NOMO-1 treated with dmso at 0.1 percent for 144 hours (cell line): ENCODE data around the gene BRIX1.

Experiments
- DNase-seq: peaks from one replicate; lab custom pipeline; 2025; ENCODE audit not compliant: unreplicated experiment; lab: John Stamatoyannopoulos, UW

Gene BRIX1

DNA sequence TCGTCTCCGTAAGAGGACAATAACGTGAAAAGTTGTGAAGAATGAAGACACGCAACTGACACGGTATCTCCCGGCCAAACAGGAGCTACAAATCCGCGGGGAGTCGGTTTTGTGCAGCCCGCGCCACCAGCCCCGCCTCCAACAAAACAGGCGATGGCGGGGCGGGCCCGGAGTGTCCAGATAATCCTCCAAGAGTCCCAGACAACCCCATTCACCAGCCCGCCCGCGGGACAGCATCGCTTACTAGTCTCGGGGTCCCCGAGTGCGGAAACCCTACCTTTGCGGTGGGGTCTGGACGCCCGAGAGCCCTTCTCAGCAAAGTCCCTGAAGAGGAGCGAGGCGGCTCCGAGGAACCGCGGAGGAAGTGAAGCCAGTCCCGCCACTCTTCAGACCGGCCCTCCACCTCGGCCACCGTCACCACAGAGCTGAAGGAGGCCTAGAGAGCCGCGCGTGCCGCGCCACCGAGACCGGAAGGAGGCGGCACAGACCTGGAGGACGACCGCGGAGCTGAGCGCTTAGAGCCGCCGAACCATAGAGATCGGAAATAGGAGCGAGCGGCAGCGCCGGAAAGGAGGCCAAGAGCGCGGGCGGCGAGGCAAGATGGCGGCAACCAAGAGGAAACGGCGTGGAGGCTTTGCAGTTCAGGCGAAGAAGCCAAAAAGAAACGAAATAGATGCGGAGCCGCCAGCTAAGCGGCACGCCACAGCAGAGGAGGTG lies at the start of gene BRIX1, which contains the start of gene RAD1:
BRIX1 (plus strand) TSS at position 573 of the 717 bp plus-strand sequence; CDS start at position 601, 28 bp downstream.
RAD1 (minus strand) TSS at position 366 of the 717 bp plus-strand sequence. CDS start 612 bp downstream, outside the sequence.
- peak; percentile 100 for DNase-seq

DNA sequence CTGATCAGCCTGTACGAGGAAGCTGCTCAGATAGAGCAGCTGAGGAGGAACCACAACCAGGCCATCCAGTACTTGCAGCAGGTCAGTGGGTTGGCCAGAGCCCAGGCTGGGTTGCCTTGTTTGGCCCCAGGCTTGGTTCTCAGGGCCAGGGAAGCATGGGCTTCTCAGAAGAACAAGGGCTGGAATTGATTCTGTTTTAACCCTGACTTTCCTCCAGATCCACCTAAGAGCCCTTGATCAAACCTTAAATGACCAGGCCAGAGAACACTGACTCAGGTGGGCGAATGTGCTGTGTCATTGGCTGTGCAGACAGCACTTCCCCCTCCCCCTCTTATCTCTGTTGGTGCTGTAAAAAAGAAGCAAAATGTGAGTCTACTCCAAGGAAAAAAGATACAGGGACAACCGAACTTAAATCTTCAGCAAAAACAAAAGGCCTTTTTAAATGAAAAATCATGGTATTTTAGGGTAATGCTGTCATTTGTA lies 48.5 kb upstream of the BRIX1 start:
- no peak for DNase-seq

- no peak for DNase-seq
Observed at GRCh38 chr5:34867660-34868059, 47.9 kb upstream of the BRIX1 start.

DNA sequence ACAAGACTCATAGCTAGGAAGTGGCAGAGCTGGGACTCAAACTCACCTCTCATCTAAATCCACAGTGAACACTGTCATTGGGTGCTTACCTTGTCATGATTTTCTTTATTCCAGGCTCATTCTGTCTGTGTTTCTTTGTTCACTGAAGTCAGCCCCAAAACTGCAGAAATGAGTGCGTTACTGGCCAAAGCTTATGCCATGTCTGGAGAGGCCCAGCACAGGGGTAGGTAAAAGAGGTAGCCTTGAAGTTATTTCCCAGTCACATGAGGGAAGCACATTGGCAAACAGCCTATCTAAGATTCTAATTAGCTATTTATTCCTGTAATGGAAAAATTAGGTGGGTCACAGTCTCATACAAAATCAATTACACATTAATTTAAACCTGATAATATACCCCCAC lies 46.7 kb upstream of the BRIX1 start:
- DNase-seq = no peak

- no peak for DNase-seq
Observed at GRCh38 chr5:34869256-34869655, 46.3 kb upstream of the BRIX1 start.

- no peak for DNase-seq
Observed at GRCh38 chr5:34870382-34870781, 45.1 kb upstream of the BRIX1 start.

DNA sequence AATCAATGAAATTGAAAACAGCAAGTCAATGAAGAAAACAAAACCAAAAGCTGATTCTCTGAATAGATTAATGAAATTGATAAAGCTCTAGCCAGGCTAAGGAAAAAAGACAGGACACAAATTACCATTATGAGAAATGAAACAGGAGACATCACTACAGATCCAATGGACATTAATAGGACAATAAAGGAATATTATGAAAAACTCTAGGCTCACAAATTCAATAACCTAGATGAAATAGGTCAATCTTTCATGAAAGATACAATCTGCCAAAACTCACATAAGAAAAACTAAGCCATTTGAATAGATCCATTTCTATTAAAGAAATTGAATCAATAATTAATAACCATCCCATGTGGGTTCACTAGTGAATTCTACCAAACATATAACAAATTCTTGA lies 39.2 kb upstream of the BRIX1 start:
- DNase-seq = no peak

DNA sequence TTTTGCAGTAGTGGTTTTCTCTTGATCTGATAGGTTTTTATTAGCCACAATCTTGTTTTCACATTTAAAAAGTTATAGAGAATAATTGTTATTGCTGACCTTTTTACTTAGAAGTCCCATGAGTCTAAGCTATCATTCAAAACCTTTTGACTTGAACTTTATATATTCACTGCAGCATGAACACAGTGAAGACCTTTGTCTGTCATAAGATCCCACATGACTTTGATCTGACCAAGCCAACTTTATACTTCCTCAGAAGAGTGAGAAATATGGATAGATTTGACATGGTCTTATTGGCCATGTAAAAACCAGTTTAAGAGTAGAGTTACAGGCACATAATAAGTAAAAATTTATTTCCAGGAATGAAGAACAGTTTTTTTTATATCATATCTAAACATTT lies 34.3 kb upstream of the BRIX1 start:
- no peak for DNase-seq

DNA sequence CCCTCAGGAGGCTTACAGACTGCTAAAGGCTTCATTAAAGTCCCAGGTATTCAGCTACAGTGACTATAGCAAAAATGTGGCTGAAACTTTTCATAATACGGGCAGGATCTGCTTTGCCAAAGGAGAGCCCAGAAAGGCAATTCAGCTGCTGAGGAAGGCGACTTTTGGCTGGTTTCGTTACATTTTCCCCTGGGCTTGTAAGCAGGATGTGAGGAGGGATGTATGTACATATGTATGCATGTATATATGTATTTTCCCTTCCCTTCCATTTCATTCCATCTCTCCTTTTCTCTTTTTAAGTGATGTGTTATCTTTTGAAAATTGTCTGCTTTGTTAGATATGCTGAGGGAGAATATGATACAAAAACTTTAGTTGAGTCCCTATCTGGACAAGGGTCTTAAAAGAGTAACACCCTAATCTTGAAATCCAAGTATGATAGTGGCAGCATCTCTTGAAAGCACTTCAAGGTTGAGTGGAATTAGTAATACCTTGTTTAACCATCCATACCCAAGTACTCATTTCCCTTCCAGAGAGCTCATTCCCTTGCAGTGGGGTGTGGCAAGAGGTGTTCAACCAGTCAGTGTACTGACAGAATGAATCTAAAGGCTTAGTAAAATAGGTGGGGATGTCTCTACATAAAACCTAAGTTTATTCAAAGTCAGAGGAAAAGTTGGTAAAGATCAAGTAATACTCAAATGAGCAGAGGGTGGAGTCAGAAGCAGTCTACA lies 29.0 kb upstream of the BRIX1 start:
- no peak for DNase-seq

DNA sequence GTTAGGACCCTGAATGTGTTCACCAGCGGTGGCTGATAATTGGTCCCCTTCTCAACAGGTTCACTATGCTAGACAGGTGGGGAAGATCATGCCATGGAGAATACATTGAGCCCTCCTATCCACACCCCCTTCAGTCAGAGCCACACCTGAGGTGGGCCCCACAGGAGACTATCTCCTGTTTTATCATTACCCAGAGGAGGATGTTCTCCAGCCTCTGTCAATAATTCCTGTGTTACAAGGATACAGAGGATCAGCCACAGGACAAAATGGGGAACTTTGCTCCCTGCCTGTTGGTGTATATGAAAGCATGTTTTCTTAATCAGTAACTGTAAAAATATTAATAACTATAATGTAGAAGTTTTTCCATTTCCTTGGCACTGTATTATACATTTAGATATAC lies 26.1 kb upstream of the BRIX1 start:
- DNase-seq = no peak

DNA sequence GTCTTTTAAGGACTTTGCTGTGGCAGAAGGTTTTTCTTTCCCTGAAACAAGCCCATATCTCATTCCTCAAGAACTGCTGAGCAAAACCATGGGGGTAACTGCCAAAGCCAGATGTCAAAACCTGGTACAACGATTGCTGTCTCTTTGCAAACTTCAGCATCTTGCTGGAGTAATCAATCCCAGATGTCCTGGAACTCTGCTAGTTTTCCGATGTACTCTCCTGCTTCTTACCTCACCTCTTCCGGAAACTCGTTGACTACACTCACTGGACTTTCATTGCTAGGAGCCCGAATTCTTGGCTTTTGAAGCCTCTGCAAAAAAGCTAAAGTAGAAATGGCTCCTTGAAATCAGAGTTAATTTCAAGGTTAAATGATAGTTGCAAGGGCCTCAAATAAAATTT lies 23.5 kb upstream of the BRIX1 start:
- no peak for DNase-seq

GRCh38 chr5:34892414-34892813 lies 23.1 kb upstream of the BRIX1 start:
- DNase-seq = no peak

DNA sequence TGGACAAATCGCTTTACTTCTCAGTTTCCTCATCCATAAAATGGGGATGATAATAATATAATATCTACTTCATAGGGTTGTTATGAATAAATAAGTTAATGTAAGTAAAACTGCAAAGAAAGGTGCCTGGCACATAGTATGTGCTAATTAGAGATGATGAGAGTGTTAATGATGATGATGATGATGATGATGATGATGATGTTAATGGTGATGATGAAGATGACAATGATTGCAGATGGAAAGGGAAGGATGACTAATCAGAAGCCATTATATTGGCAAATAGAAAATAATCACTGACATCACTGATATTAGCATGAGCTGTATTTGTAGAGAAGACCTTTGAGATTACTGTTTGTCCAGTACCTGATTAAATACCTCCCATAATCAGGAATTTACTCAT lies 20.8 kb upstream of the BRIX1 start:
- DNase-seq = no peak

DNA sequence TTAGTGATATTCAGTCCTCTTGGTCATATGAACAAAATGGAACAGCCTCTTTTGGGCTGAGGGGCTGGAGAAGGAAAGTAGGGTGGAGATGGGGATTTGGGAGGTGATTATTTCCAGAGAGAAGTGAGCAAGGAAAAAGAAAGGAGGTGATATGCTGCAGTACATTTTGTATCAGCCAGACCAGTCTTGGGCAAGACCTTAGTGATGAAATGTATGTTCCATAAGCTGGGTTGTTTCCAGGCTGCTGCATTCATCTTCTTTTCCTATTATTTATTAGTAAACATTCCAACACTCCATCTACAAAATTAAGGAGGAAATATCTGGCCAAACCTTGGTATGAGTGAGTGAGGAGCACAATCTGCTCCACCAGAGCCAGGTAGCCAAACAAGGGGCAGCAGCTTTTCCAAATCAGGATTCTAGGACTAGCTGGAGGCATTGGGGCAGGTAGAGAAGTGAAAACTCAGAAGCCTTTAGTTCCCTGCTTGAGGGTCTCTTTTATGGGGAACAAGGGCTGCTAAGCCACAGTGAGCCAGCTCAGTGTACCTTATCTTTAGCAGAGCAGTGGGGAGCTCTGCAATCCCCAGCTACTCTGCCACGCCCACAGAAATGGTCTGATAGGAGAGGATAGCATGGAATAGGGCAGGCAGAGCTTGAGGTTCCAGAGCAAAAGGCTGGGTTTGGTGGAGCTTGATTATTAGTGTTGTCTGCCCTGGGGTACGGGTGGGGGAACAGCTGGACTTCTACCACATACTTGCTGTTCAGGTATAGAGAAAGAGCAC lies 19.7 kb upstream of the BRIX1 start:
- no peak for DNase-seq

DNA sequence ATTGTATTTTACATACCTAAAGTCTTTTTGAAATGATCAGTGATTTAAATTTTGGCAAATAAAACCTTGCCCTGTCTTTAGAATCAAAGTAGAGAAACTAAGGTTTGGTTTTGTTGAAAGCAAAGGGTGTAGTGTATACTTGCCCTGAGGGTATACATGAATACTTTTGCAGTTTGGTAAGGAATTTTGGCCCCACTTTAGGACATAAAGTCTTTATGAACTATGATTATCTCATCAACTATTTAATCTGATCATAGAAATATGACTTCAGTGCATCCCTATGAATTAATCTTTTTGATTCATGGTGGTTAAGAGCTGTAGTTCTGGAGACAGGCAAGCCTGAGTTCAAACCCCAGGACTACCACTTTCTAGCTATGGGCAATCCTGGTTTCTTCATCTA lies 17.9 kb upstream of the BRIX1 start:
- DNase-seq = no peak

- DNase-seq = peak; percentile 47
Observed at GRCh38 chr5:34898258-34898895, 17.1 kb upstream of the BRIX1 start.

DNA sequence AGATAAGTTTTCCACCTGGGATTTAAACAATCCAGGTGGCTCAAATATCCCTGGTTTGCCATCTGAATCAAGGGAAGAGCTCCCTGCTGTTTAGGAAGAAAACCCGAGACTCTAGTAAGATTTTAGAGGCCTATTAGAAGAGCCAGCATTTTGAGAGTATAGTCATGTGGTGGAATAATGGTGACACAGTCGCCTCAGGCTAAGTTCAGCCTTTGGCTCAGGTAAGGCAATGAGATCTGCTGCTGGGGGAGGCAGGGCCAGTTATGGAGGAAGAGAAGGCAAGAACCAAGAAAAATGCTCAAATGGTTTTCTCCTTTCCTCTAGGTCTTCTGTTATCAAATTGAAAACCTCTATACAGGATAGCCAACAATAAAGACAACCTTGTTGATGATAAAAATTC lies 16.4 kb upstream of the BRIX1 start:
- no peak for DNase-seq

DNA sequence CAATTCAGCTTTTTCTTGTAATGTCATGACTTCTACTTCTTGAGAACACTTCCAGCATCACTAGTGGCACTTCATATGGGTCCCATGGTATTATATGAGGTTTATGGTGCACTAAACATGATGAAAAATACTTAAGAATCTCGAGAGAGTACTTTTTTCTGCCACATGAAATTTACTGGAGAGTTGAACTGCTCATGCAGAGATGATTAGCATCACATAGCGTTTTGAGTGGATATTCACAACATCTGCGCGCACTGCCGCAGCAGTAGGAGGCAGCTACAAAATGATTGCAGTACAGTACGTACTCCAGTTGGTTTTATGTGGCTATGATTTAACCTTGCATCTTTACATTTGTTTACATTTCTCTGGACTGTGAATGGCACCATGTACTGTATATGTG lies 14.9 kb upstream of the BRIX1 start:
- no peak for DNase-seq

DNA sequence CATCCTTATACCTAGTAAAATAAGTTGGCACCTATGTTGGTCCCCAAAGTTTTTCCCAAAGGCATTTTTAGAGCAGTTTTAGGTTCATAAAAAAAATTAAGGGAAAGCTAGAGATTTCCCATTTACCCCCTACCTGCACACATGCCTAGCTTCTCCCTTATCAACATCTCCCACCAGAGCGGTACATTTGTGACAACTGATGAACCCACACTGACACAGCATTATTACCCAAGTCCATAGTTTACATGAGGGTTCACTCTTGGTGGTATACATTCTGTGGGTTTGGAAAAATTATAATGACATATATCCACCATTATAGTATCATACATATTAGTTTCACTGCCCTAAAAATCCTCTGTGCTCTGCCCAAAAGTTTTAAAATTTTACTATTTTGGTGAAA lies 12.3 kb upstream of the BRIX1 start:
- DNase-seq = no peak

DNA sequence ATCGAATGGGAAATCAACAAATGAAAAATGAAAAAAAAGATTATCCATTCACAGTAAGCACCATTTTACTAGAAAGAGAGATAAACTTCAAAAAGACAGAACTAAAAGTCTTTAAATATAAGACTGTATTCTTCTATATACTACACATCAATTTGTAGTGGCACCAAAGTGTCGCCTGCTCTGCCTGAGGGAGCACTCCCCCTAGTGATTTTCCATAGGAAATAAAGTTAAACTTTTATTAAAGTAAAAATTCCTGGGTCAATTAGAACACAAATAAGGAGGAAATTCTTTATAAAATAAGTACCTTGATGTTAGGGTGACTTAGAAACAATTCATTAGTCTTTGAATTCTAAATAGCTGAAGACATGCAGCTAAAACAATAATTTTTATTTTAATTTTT lies 9.9 kb upstream of the BRIX1 start:
- DNase-seq = no peak

GRCh38 chr5:34913072-34913471 lies 2.4 kb upstream of the BRIX1 start:
- no peak for DNase-seq
